Loucy (cell line): ENCODE measurements around the gene SIRPB1.
"Not testable (repeated sequence)": the region's sequence is repeated elsewhere in the genome, so short reads cannot be mapped to it uniquely, and the experiment has no call there.

Source experiments
- H2AFZ ChIP-seq: fragments of 200-600 bp; sonication (generic); 2 replicates; pipeline ENCODE4 v1.6.0; 2016; ENCODE audit warnings: antibody characterized with exemption, mild to moderate bottlenecking, low read length, moderate library complexity
- H3F3A ChIP-seq: fragments of 200-600 bp; 2 replicates; pipeline ENCODE4 v1.6.0; 2016; ENCODE audit warnings: antibody characterized with exemption, low read depth, mild to moderate bottlenecking
- H3K27me3 ChIP-seq: fragments of 200-600 bp; sonication (generic); 2 replicates; pipeline ENCODE4 v1.6.1; 2014; ENCODE audit warnings: low read length, mild to moderate bottlenecking; ENCODE audit not compliant: insufficient read depth, poor library complexity, severe bottlenecking
- H3K36me3 ChIP-seq: fragments of 200-600 bp; sonication (generic); 2 replicates; pipeline ENCODE4 v1.6.1; 2016; ENCODE audit warnings: low read length; ENCODE audit not compliant: insufficient read depth
- H3K4me1 ChIP-seq: fragments of 200-600 bp; sonication (generic); 2 replicates; pipeline ENCODE4 v1.5.1; 2014; ENCODE audit warnings: low read length, mild to moderate bottlenecking; ENCODE audit not compliant: insufficient read depth, poor library complexity, severe bottlenecking
- H3K4me2 ChIP-seq: fragments of 200-600 bp; sonication (generic); 2 replicates; pipeline ENCODE4 v1.6.0; 2014; ENCODE audit warnings: antibody characterized with exemption, low read length, low read depth, mild to moderate bottlenecking; ENCODE audit not compliant: poor library complexity, severe bottlenecking
- H3K4me3 ChIP-seq: fragments of 200-600 bp; sonication (generic); 2 replicates; pipeline ENCODE4 v1.5.1; 2014; ENCODE audit warnings: low read length, mild to moderate bottlenecking, mixed read lengths; ENCODE audit not compliant: poor library complexity, severe bottlenecking
- H3K79me2 ChIP-seq: fragments of 200-600 bp; sonication (generic); 2 replicates; pipeline ENCODE4 v1.6.1; 2014; ENCODE audit warnings: low read length; ENCODE audit not compliant: insufficient read depth
- H3K9ac ChIP-seq: fragments of 200-600 bp; sonication (generic); 2 replicates; pipeline ENCODE4 v1.6.0; 2014; ENCODE audit warnings: mild to moderate bottlenecking, low read depth, low read length, moderate library complexity; ENCODE audit not compliant: poor library complexity, severe bottlenecking
- H3K9me2 ChIP-seq: fragments of 200-600 bp; sonication (generic); replicated peaks from 2 replicates; pipeline ENCODE4 v1.6.1; 2016; ENCODE audit warnings: low read depth, low read length, mixed read lengths
- H3K9me3 ChIP-seq: fragments of 200-600 bp; sonication (generic); 2 replicates; pipeline ENCODE4 v1.6.1; 2014; ENCODE audit warnings: mild to moderate bottlenecking, antibody characterized with exemption, low read length, low read depth; ENCODE audit not compliant: insufficient read depth
- H4K20me1 ChIP-seq: fragments of 200-600 bp; sonication (generic); 2 replicates; pipeline ENCODE4 v1.6.0; 2014; ENCODE audit warnings: antibody characterized with exemption, low read length, mild to moderate bottlenecking; ENCODE audit not compliant: insufficient read depth, poor library complexity, severe bottlenecking
- EZH2phosphoT487 ChIP-seq: fragments of 200-600 bp; IDR thresholded peaks from 2 replicates; pipeline ENCODE4 v1.6.1; 2018; ENCODE audit warnings: antibody characterized with exemption, mild to moderate bottlenecking, moderate library complexity, borderline replicate concordance
- TF ChIP-seq, protein P1 (sequence below): fragments of 200-600 bp; sonication (generic); conservative IDR thresholded peaks from 2 replicates; pipeline ENCODE4 v1.5.1; 2014; ENCODE audit warnings: mild to moderate bottlenecking, antibody characterized with exemption, low read length

Gene SIRPB1

DNA sequence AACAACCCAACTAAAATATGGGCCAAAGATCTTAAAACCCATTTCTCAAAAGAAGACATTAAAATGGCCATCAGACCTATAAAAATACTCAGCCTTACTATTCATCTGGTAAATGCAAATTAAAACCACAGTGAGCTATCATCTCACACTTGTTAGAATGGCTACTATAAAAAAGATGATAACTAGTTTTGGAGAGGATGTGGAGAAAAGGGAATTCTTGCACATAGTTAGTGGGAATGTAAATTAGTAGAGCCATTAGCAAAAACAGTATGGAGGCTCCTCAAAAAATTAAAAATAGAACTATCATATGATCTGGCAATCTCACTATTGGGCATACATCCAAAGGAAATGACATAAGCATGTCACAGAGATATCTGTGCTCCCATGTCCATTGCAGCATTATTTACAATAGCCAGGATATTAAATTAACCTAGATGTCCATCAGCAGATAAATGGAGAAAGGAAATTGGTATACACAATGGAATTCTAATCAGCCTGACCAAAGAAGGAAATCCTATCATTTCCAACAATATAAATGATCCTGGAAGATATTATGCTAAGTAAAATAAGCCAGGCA is 2.9 kb downstream of the SIRPB1 start:
- TF ChIP-seq EZH2phosphoT487 = no peak
- H3K4me1 ChIP-seq = peaks cover 23% of the 10 kb centered on the region
- H4K20me1 ChIP-seq = no peaks in the 10 kb centered on the region
- no peak overlapping the region for H3K9ac ChIP-seq
- no peaks in the 10 kb centered on the region for H3K9me2 ChIP-seq
- H3K36me3 ChIP-seq = no peaks in the 10 kb centered on the region
- H3K27me3 ChIP-seq = no peaks in the 10 kb centered on the region
- no peak overlapping the region for H2AFZ ChIP-seq
- no peaks in the 10 kb centered on the region for H3F3A ChIP-seq
- peaks cover 8% of the 10 kb centered on the region; the same call in 1 of the 2 replicates for H3K9me3 ChIP-seq
- no peak overlapping the region for H3K4me3 ChIP-seq
- H3K4me2 ChIP-seq = no peak overlapping the region
- no peaks in the 10 kb centered on the region for H3K79me2 ChIP-seq

DNA sequence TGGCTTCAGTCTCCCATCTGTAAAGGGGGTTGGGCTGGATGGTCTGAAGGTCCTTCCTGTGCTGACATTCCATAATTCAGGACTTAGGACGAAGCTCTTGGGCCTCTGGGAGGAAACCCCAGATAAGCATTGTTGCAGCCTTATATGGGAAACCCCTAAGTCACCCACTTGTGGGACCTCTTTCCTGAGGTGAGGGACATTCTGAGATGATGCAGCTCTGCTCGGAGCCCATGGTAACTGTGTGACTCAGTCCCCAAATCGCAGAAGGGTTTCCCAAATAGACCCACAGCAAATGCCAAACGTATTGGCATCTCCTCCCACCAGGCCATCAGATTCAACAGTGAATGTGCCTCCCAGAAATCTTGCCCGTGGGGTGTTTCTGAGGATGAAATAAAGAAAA is 9.4 kb downstream of the SIRPB1 start:
- H4K20me1 ChIP-seq, H3K9me2 ChIP-seq, H2AFZ ChIP-seq, H3K4me3 ChIP-seq, H3K79me2 ChIP-seq, H3K4me1 ChIP-seq, H3K9me3 ChIP-seq, H3K9ac ChIP-seq, H3K4me2 ChIP-seq, H3K27me3 ChIP-seq, H3K36me3 ChIP-seq, H3F3A ChIP-seq: not testable (repeated sequence)

DNA sequence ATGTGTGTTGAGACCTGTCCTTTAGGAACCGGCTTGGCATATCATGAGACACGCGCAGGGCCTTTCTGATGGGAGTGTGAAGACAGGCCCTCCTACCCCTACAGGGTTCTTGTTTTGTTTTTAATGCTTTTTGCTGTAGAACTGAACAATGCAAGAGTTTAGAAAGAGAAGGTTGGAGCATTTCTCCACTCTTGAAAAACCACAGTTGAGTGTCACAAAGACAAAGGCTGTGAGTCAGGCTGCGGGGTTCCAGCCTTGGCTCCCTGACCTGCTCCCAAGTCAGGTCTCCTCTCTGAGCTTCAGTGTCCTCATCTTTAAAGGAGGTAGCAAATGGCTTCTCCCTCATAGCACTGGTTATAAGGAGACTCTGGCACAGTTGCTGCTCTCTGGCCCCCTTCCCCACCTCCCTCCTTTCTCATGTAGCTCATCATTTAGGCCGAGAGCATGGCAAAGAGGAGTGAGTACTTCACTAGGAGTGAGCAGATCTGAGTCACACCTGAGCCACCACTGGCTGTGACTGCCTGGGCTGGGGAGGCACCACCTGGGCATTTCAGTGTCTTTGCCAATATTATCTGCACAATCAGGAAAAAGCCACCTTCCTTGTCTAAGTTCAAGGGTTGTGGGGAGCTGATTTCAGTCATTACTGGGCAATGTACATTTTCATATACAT is 11.0 kb downstream of the SIRPB1 start:
- H3K27me3 ChIP-seq, H3K9me3 ChIP-seq, H3K4me1 ChIP-seq, H2AFZ ChIP-seq, H3K4me3 ChIP-seq, H4K20me1 ChIP-seq, H3K36me3 ChIP-seq, H3K79me2 ChIP-seq, H3F3A ChIP-seq, H3K9me2 ChIP-seq, H3K9ac ChIP-seq, H3K4me2 ChIP-seq: not testable (repeated sequence)

DNA sequence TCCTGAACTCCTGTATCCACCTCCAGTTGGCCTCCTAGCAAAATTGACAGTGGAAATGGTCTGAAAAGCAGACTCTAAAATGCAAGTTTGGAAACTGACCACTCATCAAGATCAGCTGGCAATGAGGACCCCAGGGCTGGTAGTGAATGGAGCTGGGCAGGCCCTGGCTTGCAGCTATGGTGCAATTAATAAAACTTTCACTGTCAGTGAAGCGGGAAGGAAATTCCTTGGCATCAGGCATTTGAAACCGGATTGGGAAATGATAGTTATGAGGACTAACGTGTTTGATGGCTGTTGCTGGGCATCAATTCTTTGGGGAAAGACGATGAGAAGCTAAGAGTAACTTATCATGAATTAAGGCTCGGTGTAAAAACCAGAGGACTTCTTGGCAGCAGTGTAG is 19.1 kb downstream of the SIRPB1 start:
- no peak overlapping the region for H3K4me2 ChIP-seq
- no peaks in the 10 kb centered on the region for H3K9me2 ChIP-seq
- H3K36me3 ChIP-seq = no peaks in the 10 kb centered on the region
- H4K20me1 ChIP-seq = no peaks in the 10 kb centered on the region
- no peaks in the 10 kb centered on the region for H3K27me3 ChIP-seq
- H3K79me2 ChIP-seq = no peaks in the 10 kb centered on the region
- no peaks in the 10 kb centered on the region for H3F3A ChIP-seq
- H3K4me3 ChIP-seq = no peak overlapping the region
- H3K9me3 ChIP-seq = no peaks in the 10 kb centered on the region
- no peak overlapping the region for H3K9ac ChIP-seq
- TF ChIP-seq EZH2phosphoT487 = no peak
- TF ChIP-seq, protein P1, sequence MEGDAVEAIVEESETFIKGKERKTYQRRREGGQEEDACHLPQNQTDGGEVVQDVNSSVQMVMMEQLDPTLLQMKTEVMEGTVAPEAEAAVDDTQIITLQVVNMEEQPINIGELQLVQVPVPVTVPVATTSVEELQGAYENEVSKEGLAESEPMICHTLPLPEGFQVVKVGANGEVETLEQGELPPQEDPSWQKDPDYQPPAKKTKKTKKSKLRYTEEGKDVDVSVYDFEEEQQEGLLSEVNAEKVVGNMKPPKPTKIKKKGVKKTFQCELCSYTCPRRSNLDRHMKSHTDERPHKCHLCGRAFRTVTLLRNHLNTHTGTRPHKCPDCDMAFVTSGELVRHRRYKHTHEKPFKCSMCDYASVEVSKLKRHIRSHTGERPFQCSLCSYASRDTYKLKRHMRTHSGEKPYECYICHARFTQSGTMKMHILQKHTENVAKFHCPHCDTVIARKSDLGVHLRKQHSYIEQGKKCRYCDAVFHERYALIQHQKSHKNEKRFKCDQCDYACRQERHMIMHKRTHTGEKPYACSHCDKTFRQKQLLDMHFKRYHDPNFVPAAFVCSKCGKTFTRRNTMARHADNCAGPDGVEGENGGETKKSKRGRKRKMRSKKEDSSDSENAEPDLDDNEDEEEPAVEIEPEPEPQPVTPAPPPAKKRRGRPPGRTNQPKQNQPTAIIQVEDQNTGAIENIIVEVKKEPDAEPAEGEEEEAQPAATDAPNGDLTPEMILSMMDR = no peak
- no peak overlapping the region for H2AFZ ChIP-seq
- H3K4me1 ChIP-seq = no peaks in the 10 kb centered on the region
